Thoracic aorta (tissue), 2 donors: ENCODE measurements around the gene ZDHHC14. TPM values are rescaled to one million over a fixed set of nuclear protein-coding genes. Genes with fewer than 3 reads are reported as not detected.

Source experiments
- ATAC-seq: fragments of 150-250 bp; one replicate; pipeline ENCODE4 v1.8.0; 2017; ENCODE audit warnings: low read depth; ENCODE audit not compliant: insufficient number of reproducible peaks, low FRiP score
- DNase-seq: peaks from one replicate; pipeline ENCODE4 v3.0.0-alpha.2; 2020; ENCODE audit warnings: low spot score
- H3K27ac ChIP-seq, 2 donors: fragments of 200-600 bp; sonication (generic); 1 replicate in 1 of 2; 2 replicates in 1 of 2; pipeline ENCODE4 v1.5.1; 2016; ENCODE audit warnings: mild to moderate bottlenecking in 2 of 2, moderate library complexity in 2 of 2
- H3K27me3 ChIP-seq: fragments of 200-600 bp; sonication (generic); replicated peaks from 2 replicates; pipeline ENCODE4 v1.6.0; 2016; ENCODE audit warnings: mild to moderate bottlenecking; ENCODE audit not compliant: insufficient read depth
- H3K36me3 ChIP-seq: fragments of 200-600 bp; sonication (generic); one replicate; pipeline ENCODE4 v1.5.1; 2016
- H3K4me1 ChIP-seq, 2 donors: fragments of 200-600 bp; sonication (generic); 1 replicate in 1 of 2; 2 replicates in 1 of 2; pipeline versions ENCODE4 v1.5.1 to v1.6.0; 2016; ENCODE audit warnings: low read depth in 2 of 2, mild to moderate bottlenecking in 1 of 2; ENCODE audit not compliant: control insufficient read depth in 1 of 2
- H3K4me3 ChIP-seq: fragments of 200-600 bp; sonication (generic); 2 replicates; pipeline ENCODE4 v1.5.1; 2016; ENCODE audit warnings: mild to moderate bottlenecking
- H3K9me3 ChIP-seq: fragments of 200-600 bp; sonication (generic); 2 replicates; pipeline ENCODE4 v1.5.1; 2016
- CTCF ChIP-seq: fragments of 200-600 bp; sonication (generic); IDR thresholded peaks from one replicate; pipeline ENCODE4 v1.5.1; 2019; ENCODE audit warnings: antibody characterized with exemption
- total RNA-seq, 2 donors: library from RNA; depleted of rRNA; stranded (reverse); fragments of >200 nt; gene quantifications; one replicate each; pipeline versions ENCODE4 v1.1.0 to v1.2.3, GENCODE V29; 2016

ZDHHC14 gene
- total RNA-seq, 2 donors from 2014 or later, result 20.0 to 31.1 TPM

DNA sequence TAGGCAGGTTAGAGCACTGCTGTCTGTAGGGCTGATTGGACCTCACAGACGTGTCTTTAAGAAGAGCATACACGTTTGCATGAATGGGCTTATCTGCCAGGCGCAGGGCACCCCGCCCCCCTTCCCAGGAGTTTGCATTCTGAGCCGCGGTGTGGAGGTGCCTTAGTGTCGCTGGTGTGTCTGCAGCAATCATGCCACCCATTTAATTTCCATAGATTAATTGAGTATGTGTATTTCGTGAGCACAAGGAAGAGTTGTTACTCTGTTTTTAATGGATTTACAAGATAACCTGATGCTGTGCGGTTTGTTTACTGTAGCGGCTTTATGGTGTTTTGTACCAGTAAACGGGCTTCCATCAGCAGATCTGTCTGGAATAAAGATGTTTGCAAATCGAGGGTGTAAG, 107.7 kb downstream of the ZDHHC14 start:
- no peaks in the 10 kb centered on the region for H3K4me1 ChIP-seq
- H3K36me3 ChIP-seq, result no peaks in the 10 kb centered on the region
- TF ChIP-seq CTCF, result no peak
- ATAC-seq (no peak), DNase-seq (no peak)
- no peaks in the 10 kb centered on the region for H3K9me3 ChIP-seq
- H3K27ac ChIP-seq, result no peak overlapping the region
- no peak overlapping the region for H3K4me3 ChIP-seq
- H3K27me3 ChIP-seq, result no peaks in the 10 kb centered on the region

DNA sequence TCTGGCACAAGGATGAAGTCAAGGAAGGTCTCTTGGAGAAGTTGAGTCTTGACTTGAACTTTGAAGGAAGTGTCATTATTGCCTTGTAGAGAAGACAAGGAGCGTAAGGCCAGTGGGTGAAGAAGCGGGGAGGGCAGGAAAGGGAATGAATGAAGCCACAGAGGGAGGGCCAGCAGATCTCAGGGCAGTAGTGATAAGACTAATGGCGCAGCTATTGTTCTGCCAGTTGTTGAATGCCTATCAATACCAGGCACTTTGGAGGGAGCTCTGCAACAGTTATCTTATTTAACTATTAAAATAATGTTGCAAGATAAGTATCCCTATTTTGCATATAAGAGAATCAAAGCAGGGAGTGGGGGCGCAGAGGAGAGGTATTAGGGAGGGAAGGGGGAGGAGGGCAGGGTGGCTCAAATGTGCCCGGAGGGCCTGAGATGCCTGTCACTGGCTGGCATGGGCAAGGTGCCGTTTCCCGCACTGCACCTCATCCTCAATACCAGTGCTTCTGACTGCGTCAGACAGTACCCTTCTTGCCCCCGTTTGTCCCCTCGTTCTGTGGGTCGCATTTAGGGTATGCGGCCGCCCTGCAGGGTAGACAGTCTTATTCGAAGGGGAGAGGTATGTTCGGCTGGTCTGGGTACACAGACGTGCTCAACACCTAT, 109.8 kb downstream of the ZDHHC14 start:
- H3K36me3 ChIP-seq, result no peaks in the 10 kb centered on the region
- TF ChIP-seq CTCF, result no peak
- no peaks in the 10 kb centered on the region for H3K4me1 ChIP-seq
- no peak overlapping the region for H3K4me3 ChIP-seq
- no peak for DNase-seq
- H3K9me3 ChIP-seq, result no peaks in the 10 kb centered on the region
- no peak for ATAC-seq
- no peaks in the 10 kb centered on the region for H3K27me3 ChIP-seq
- no peak overlapping the region for H3K27ac ChIP-seq

- Histone ChIP-seq H3K4me3 (no peak overlapping the region), H3K4me1 (no peaks in the 10 kb centered on the region), H3K36me3 (no peaks in the 10 kb centered on the region), H3K9me3 (no peaks in the 10 kb centered on the region), H3K27me3 (no peaks in the 10 kb centered on the region), H3K27ac (no peak overlapping the region)
- DNase-seq, result no peak
- no peak for TF ChIP-seq CTCF
- ATAC-seq, result no peak
Measured at GRCh38 chr6:157491571-157492232, 110.7 kb downstream of the ZDHHC14 start.

- no peak for DNase-seq
- TF ChIP-seq CTCF, result no peak
- no peak overlapping the region for H3K4me3 ChIP-seq
Measured at GRCh38 chr6:157492249-157492648, 111.3 kb downstream of the ZDHHC14 start.

GRCh38 chr6:157492741-157493140, 111.8 kb downstream of the ZDHHC14 start:
- Histone ChIP-seq H3K9me3 (no peaks in the 10 kb centered on the region), H3K27ac (no peak overlapping the region), H3K36me3 (no peaks in the 10 kb centered on the region), H3K4me1 (no peaks in the 10 kb centered on the region), H3K4me3 (no peak overlapping the region), H3K27me3 (no peaks in the 10 kb centered on the region)
- DNase-seq (no peak), ATAC-seq (no peak)
- TF ChIP-seq CTCF, result no peak

More at GRCh38 chr6:157492249-157492648, 111.3 kb downstream of the ZDHHC14 start:
- Histone ChIP-seq H3K27ac (no peak overlapping the region), H3K36me3 (no peaks in the 10 kb centered on the region), H3K9me3 (no peaks in the 10 kb centered on the region), H3K27me3 (no peaks in the 10 kb centered on the region), H3K4me1 (no peaks in the 10 kb centered on the region)
- ATAC-seq, result no peak
